Natural killer cell (primary cell): ENCODE data around the gene KLK2. TPM values are rescaled to one million over a fixed set of nuclear protein-coding genes. Genes with fewer than 3 reads are reported as not detected.

Source experiments
- ATAC-seq, 3 donors: fragments of 150-1000 bp in 2 of 3; fragments of 200-7000 bp in 1 of 3; cut with Tn5 transposase; 1 replicate in 1 of 3; 2 replicates in 2 of 3; pipeline ENCODE4 v1.10.0; 2021; ENCODE audit warnings: mild to moderate bottlenecking in 2 of 3, moderate library complexity in 2 of 3
- DNase-seq, 2 donors: peaks; one replicate each; pipeline versions ENCODE4 v3.0.0 to v3.0.0-alpha.2; 2013 to 2021; ENCODE audit warnings: mixed read lengths in 1 of 2
- H3K27ac ChIP-seq: one replicate; pipeline ENCODE4 v1.5.1; 2013; ENCODE audit warnings: mild to moderate bottlenecking, low read length
- H3K27me3 ChIP-seq: one replicate; pipeline ENCODE4 v1.6.1; 2013; ENCODE audit warnings: low read length; ENCODE audit not compliant: control insufficient read depth, insufficient read depth
- H3K36me3 ChIP-seq: one replicate; pipeline ENCODE4 v1.6.1; 2013; ENCODE audit warnings: low read length; ENCODE audit not compliant: control insufficient read depth, insufficient read depth
- H3K4me1 ChIP-seq: one replicate; pipeline ENCODE4 v1.6.1; 2013; ENCODE audit warnings: low read length; ENCODE audit not compliant: control insufficient read depth, insufficient read depth
- H3K4me3 ChIP-seq: one replicate; pipeline ENCODE4 v1.5.1; 2013; ENCODE audit warnings: low read length
- H3K9me3 ChIP-seq: one replicate; pipeline ENCODE4 v1.6.1; 2013; ENCODE audit warnings: low read length; ENCODE audit not compliant: control insufficient read depth, insufficient read depth
- H3K27ac Mint-ChIP-seq, 2 donors: one replicate each; pipeline ENCODE4 v1.8.0; 2022; ENCODE audit warnings: mild to moderate bottlenecking in 2 of 2, mixed read lengths in 2 of 2, moderate library complexity in 1 of 2
- H3K27me3 Mint-ChIP-seq, 2 donors: one replicate each; pipeline ENCODE4 v1.8.0; 2022; ENCODE audit warnings: low read depth in 2 of 2, mixed read lengths in 2 of 2
- H3K36me3 Mint-ChIP-seq: one replicate; pipeline ENCODE4 v1.8.0; 2022; ENCODE audit warnings: mixed read lengths
- H3K4me1 Mint-ChIP-seq, 2 donors: one replicate each; pipeline ENCODE4 v1.8.0; 2022; ENCODE audit warnings: mixed read lengths in 2 of 2
- H3K4me3 Mint-ChIP-seq: one replicate; pipeline ENCODE4 v1.8.0; 2022; ENCODE audit warnings: mild to moderate bottlenecking, moderate library complexity, mixed read lengths
- H3K9me3 Mint-ChIP-seq, 2 donors: one replicate each; pipeline ENCODE4 v1.8.0; 2022; ENCODE audit warnings: mixed read lengths in 2 of 2
- CTCF ChIP-seq: fragments of 200-600 bp; IDR thresholded peaks from one replicate; pipeline ENCODE4 v1.8.0; 2022; ENCODE audit warnings: antibody characterized with exemption
- WGBS: methylation state at CpG from one replicate; pipeline ENCODE4 v1.1.7; 2013; ENCODE audit warnings: missing lambda C conversion rate; ENCODE audit not compliant: insufficient coverage; 5-methylcytosine and 5-hydroxymethylcytosine counted together
- intact Hi-C: fragments of 100-400 bp; cut with micrococcal nuclease; formaldehyde crosslinking; loops from one replicate; pipeline ENCODE4 v1.14.2; 2022
- total RNA-seq, 4 donors: library from RNA; stranded (reverse); fragments of 120-200 nt in 1 of 4; gene quantifications; one replicate each; pipeline versions ENCODE4 v1.2.3 to v1.2.4, GENCODE V29; 2013 to 2022

KLK2 gene
- total RNA-seq, 3 donors from 2014 or later (not counting 1 experiment from before 2014, with no cell fraction given) = not detected

- no peaks in the 10 kb centered on the region for H3K9me3 ChIP-seq
- H3K36me3 ChIP-seq = no peaks in the 10 kb centered on the region
- ATAC-seq (no peak), DNase-seq (no peak)
- TF ChIP-seq CTCF = no peak
- Mint-ChIP-seq H3K4me1 (no peaks in the 10 kb centered on the region), H3K9me3 (no peaks in the 10 kb centered on the region), H3K4me3 (no peak overlapping the region), H3K36me3 (no peaks in the 10 kb centered on the region), H3K27ac (no peak overlapping the region), H3K27me3 (peaks cover 12 to 25% of the 10 kb centered on the region in 2 donors)
- no peak overlapping the region for H3K27ac ChIP-seq
- WGBS = 80% methylated on average over 4 of the region's 4 CpGs
- H3K4me3 ChIP-seq = no peak overlapping the region
- intact Hi-C loops = no loop called here
- no peaks in the 10 kb centered on the region for H3K27me3 ChIP-seq
- no peaks in the 10 kb centered on the region for H3K4me1 ChIP-seq
These were observed 21.6 kb upstream of the KLK2 start for GRCh38 chr19:50851620-50852019.

GRCh38 chr19:50854636-50855410, 18.4 kb upstream of the KLK2 start, which contains the start of gene KLK3:
Gene KLK3, plus strand, starts transcription at chr19:50854915. Its CDS starts 41 bp downstream, at chr19:50854956.
- Histone ChIP-seq H3K4me3 (no peak within 1 kb of the TSS), H3K27ac (no peak within 1 kb of the TSS), H3K27me3 (no peaks in the 10 kb centered on the region), H3K36me3 (no peaks in the 10 kb centered on the region), H3K4me1 (no peaks in the 10 kb centered on the region), H3K9me3 (no peaks in the 10 kb centered on the region)
- Mint-ChIP-seq H3K27me3 (peaks cover 29 to 33% of the 10 kb centered on the region in 2 donors), H3K4me3 (no peak within 1 kb of the TSS), H3K9me3 (no peaks in the 10 kb centered on the region), H3K36me3 (no peaks in the 10 kb centered on the region), H3K4me1 (no peaks in the 10 kb centered on the region), H3K27ac (no peak within 1 kb of the TSS)
- WGBS = 56% methylated on average over 5 of the region's 9 CpGs
- TF ChIP-seq CTCF = no peak
- DNase-seq = no peak
- ATAC-seq = no peak
- intact Hi-C loops = no loop called here

GRCh38 chr19:50857366-50857765, 15.9 kb upstream of the KLK2 start:
- Mint-ChIP-seq H3K27me3 (peaks cover 33 to 38% of the 10 kb centered on the region in 2 donors), H3K9me3 (no peaks in the 10 kb centered on the region), H3K27ac (no peak overlapping the region), H3K4me1 (no peaks in the 10 kb centered on the region), H3K36me3 (no peaks in the 10 kb centered on the region), H3K4me3 (no peak overlapping the region)
- no peak for TF ChIP-seq CTCF
- Histone ChIP-seq H3K27ac (no peak overlapping the region), H3K4me3 (no peak overlapping the region), H3K9me3 (no peaks in the 10 kb centered on the region), H3K4me1 (no peaks in the 10 kb centered on the region), H3K27me3 (no peaks in the 10 kb centered on the region), H3K36me3 (no peaks in the 10 kb centered on the region)
- intact Hi-C loops = no loop called here
- no peak for ATAC-seq
- DNase-seq = no peak
- 72% methylated on average over 6 of the region's 6 CpGs for WGBS

DNA sequence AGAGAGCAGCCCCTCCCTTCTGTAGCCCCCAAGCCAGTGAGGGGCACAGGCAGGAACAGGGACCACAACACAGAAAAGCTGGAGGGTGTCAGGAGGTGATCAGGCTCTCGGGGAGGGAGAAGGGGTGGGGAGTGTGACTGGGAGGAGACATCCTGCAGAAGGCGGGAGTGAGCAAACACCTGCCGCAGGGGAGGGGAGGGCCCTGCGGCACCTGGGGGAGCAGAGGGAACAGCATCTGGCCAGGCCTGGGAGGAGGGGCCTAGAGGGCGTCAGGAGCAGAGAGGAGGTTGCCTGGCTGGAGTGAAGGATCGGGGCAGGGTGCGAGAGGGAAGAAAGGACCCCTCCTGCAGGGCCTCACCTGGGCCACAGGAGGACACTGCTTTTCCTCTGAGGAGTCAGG, 14.4 kb upstream of the KLK2 start:
- intact Hi-C loops = no loop called here
- Histone ChIP-seq H3K27me3 (no peaks in the 10 kb centered on the region), H3K4me3 (no peak overlapping the region), H3K9me3 (no peaks in the 10 kb centered on the region), H3K4me1 (no peaks in the 10 kb centered on the region), H3K36me3 (no peaks in the 10 kb centered on the region), H3K27ac (no peak overlapping the region)
- no peak overlapping the region for H3K4me3 Mint-ChIP-seq
- no peak for TF ChIP-seq CTCF
- H3K27ac Mint-ChIP-seq = no peak overlapping the region
- no peaks in the 10 kb centered on the region for H3K36me3 Mint-ChIP-seq
- 17% methylated on average over 7 of the region's 7 CpGs for WGBS
- H3K9me3 Mint-ChIP-seq = no peaks in the 10 kb centered on the region
- ATAC-seq (no peak), DNase-seq (no peak)
- peaks cover 39 to 43% of the 10 kb centered on the region in 2 donors for H3K27me3 Mint-ChIP-seq
- no peaks in the 10 kb centered on the region for H3K4me1 Mint-ChIP-seq
